Testis (tissue), 2 donors: ENCODE results near the gene RMND5A.

Experiments used
- POLR2A ChIP-seq: fragments of 450-650 bp; IDR thresholded peaks from one replicate; pipeline ENCODE4 v1.6.1; 2017; ENCODE audit warnings: antibody characterized with exemption, mild to moderate bottlenecking, moderate library complexity
- TF ChIP-seq, protein P1 (sequence below), 3 experiments: fragments of 450-650 bp in 2 of 3; fragments of 200-600 bp in 1 of 3; sonication (generic) in 1 of 3; IDR thresholded peaks; one replicate each; pipeline ENCODE4 v1.5.1; 2016 to 2019; ENCODE audit warnings: antibody characterized with exemption in 3 of 3, mild to moderate bottlenecking in 2 of 3, moderate library complexity in 1 of 3

DNA sequence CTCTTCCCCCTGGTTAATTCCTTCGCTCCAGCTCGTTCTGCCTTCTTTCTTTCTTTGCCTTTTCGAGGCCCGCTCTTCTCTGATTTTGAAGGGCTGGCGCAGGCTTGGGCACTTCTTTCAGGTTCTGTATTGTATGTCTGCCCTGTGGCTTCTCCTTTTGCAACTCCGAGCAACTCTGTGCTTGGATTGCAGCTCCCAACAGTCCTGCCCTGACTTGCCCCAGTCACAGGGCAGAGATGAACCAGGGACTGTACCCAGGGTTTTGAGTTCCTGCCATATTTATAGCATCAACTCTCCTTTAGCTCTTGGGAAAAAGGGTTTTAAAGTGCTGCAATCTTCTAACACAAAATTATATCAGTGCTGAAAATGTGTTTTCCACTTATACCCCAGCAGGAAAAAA is 101.8 kb downstream of the RMND5A start:
- TF ChIP-seq, protein P1, sequence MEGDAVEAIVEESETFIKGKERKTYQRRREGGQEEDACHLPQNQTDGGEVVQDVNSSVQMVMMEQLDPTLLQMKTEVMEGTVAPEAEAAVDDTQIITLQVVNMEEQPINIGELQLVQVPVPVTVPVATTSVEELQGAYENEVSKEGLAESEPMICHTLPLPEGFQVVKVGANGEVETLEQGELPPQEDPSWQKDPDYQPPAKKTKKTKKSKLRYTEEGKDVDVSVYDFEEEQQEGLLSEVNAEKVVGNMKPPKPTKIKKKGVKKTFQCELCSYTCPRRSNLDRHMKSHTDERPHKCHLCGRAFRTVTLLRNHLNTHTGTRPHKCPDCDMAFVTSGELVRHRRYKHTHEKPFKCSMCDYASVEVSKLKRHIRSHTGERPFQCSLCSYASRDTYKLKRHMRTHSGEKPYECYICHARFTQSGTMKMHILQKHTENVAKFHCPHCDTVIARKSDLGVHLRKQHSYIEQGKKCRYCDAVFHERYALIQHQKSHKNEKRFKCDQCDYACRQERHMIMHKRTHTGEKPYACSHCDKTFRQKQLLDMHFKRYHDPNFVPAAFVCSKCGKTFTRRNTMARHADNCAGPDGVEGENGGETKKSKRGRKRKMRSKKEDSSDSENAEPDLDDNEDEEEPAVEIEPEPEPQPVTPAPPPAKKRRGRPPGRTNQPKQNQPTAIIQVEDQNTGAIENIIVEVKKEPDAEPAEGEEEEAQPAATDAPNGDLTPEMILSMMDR (IDR thresholded peaks at IDR 0.05), result no peak
- no peak for TF ChIP-seq POLR2A
